Suppressor macrophage (primary cell): ENCODE measurements around the gene KCNJ6.

Source experiments
- DNase-seq, 4 experiments: peaks; one replicate each; pipeline ENCODE4 v3.0.0-alpha.2; 2020 to 2022

Gene KCNJ6

GRCh38 chr21:37863842-37864241, 52.4 kb downstream of the KCNJ6 start:
- DNase-seq: peak; percentile 88 to 95 (median 90)

- peak; percentile 35 to 71 (median 63) for DNase-seq
Measured at GRCh38 chr21:37862536-37862935, 53.7 kb downstream of the KCNJ6 start.

GRCh38 chr21:37861561-37861960, 54.7 kb downstream of the KCNJ6 start:
- no peak for DNase-seq

GRCh38 chr21:37860416-37860815, 55.8 kb downstream of the KCNJ6 start:
- no peak for DNase-seq

GRCh38 chr21:37855647-37856625, 60.3 kb downstream of the KCNJ6 start:
- no peak for DNase-seq

- no peak for DNase-seq
Measured at GRCh38 chr21:37855271-37855646, 61.0 kb downstream of the KCNJ6 start.

- no peak for DNase-seq
Measured at GRCh38 chr21:37849506-37850102, 66.7 kb downstream of the KCNJ6 start.

GRCh38 chr21:37848721-37849490, 67.4 kb downstream of the KCNJ6 start:
- no peak for DNase-seq

GRCh38 chr21:37845535-37845934, 70.7 kb downstream of the KCNJ6 start:
- DNase-seq: no peak

- DNase-seq: no peak
Measured at GRCh38 chr21:37843191-37843590, 73.1 kb downstream of the KCNJ6 start.

- no peak for DNase-seq
Measured at GRCh38 chr21:37842163-37842919, 73.9 kb downstream of the KCNJ6 start.

- no peak for DNase-seq
Measured at GRCh38 chr21:37837381-37837780, 78.9 kb downstream of the KCNJ6 start.

- DNase-seq: no peak
Measured at GRCh38 chr21:37835481-37835880, 80.8 kb downstream of the KCNJ6 start.

GRCh38 chr21:37833301-37833700, 83.0 kb downstream of the KCNJ6 start:
- DNase-seq: no peak

- peak; percentile 68 to 79 (median 73) for DNase-seq
Measured at GRCh38 chr21:37829447-37829846, 86.8 kb downstream of the KCNJ6 start.

- DNase-seq: peak in 1 of 4 experiments; percentile 10
Measured at GRCh38 chr21:37828991-37829390, 87.3 kb downstream of the KCNJ6 start.

- DNase-seq: no peak
Measured at GRCh38 chr21:37828556-37828955, 87.7 kb downstream of the KCNJ6 start.

- DNase-seq: no peak
Measured at GRCh38 chr21:37827913-37828312, 88.3 kb downstream of the KCNJ6 start.

- no peak for DNase-seq
Measured at GRCh38 chr21:37821786-37822450, 94.3 kb downstream of the KCNJ6 start.

- DNase-seq: peak in 1 of 4 experiments; percentile 16
Measured at GRCh38 chr21:37821092-37821491, 95.2 kb downstream of the KCNJ6 start.

- no peak for DNase-seq
Measured at GRCh38 chr21:37819372-37819771, 96.9 kb downstream of the KCNJ6 start.

- no peak for DNase-seq
Measured at GRCh38 chr21:37817242-37817641, 99.0 kb downstream of the KCNJ6 start.
